Fibroblast of lung (primary cell): ENCODE data around the gene POLR2A.

Source experiments
- CTCF ChIP-seq, 2 donors: IDR thresholded peaks in 1 of 2; conservative IDR thresholded peaks in 1 of 2; 1 replicate in 1 of 2; 2 replicates in 1 of 2; pipeline ENCODE4 v1.5.1; 2011 to 2012; ENCODE audit warnings: low read length in 2 of 2, control low read depth in 1 of 2, inconsistent platforms in 1 of 2, low read depth in 1 of 2, mild to moderate bottlenecking in 1 of 2
- EZH2 ChIP-seq: IDR thresholded peaks from 2 replicates; pipeline ENCODE4 v1.5.1; 2012; ENCODE audit warnings: low read length, control low read depth, mild to moderate bottlenecking; ENCODE audit errors: missing control alignments

GRCh38 chr17:7471729-7472128, 12.4 kb upstream of the POLR2A start:
- TF ChIP-seq CTCF (conservative IDR thresholded peaks at IDR 0.05 in 1 of 2, IDR thresholded peaks at IDR 0.05 in 1 of 2; ENCODE audit: low read depth in 1 of 2, low read length in 2 of 2) = no peak
- TF ChIP-seq EZH2 = no peak
